Fibroblast of skin of scalp (primary cell): ENCODE data around the gene SH3RF1.

Experiments
- DNase-seq: peaks from one replicate; pipeline ENCODE4 v3.0.0-alpha.2; 2013

Gene SH3RF1

GRCh38 chr4:169160825-169161224 is 109.9 kb downstream of the SH3RF1 start:
- no peak for DNase-seq

- DNase-seq: peak; percentile 91
Observed at GRCh38 chr4:169159624-169160171, 111.1 kb downstream of the SH3RF1 start.

- DNase-seq: no peak
Observed at GRCh38 chr4:169158861-169159260, 111.9 kb downstream of the SH3RF1 start.

- no peak for DNase-seq
Observed at GRCh38 chr4:169158046-169158445, 112.7 kb downstream of the SH3RF1 start.

- no peak for DNase-seq
Observed at GRCh38 chr4:169156392-169156791, 114.4 kb downstream of the SH3RF1 start.

- no peak for DNase-seq
Observed at GRCh38 chr4:169154121-169154520, 116.6 kb downstream of the SH3RF1 start.

GRCh38 chr4:169153481-169154087 is 117.2 kb downstream of the SH3RF1 start:
- no peak for DNase-seq

- DNase-seq: no peak
Observed at GRCh38 chr4:169152899-169153298, 117.9 kb downstream of the SH3RF1 start.

GRCh38 chr4:169152098-169152497 is 118.7 kb downstream of the SH3RF1 start:
- DNase-seq: no peak

- peak; percentile 84 for DNase-seq
Observed at GRCh38 chr4:169151671-169152070, 119.1 kb downstream of the SH3RF1 start.

GRCh38 chr4:169150806-169151205 is 120.0 kb downstream of the SH3RF1 start:
- DNase-seq: no peak

- DNase-seq: no peak
Observed at GRCh38 chr4:169148885-169149284, 121.9 kb downstream of the SH3RF1 start.

- DNase-seq: peak; percentile 70
Observed at GRCh38 chr4:169147191-169147590, 123.6 kb downstream of the SH3RF1 start.

- DNase-seq: no peak
Observed at GRCh38 chr4:169144061-169144600, 126.6 kb downstream of the SH3RF1 start.

- DNase-seq: no peak
Observed at GRCh38 chr4:169143335-169143734, 127.4 kb downstream of the SH3RF1 start.

GRCh38 chr4:169142906-169143305 is 127.8 kb downstream of the SH3RF1 start:
- no peak for DNase-seq

- DNase-seq: peak; percentile 67
Observed at GRCh38 chr4:169142391-169142790, 128.4 kb downstream of the SH3RF1 start.

- DNase-seq: no peak
Observed at GRCh38 chr4:169139021-169139420, 131.7 kb downstream of the SH3RF1 start.

- no peak for DNase-seq
Observed at GRCh38 chr4:169137558-169137920, 133.2 kb downstream of the SH3RF1 start.

GRCh38 chr4:169136796-169137557 is 133.8 kb downstream of the SH3RF1 start:
- no peak for DNase-seq

- no peak for DNase-seq
Observed at GRCh38 chr4:169136330-169136729, 134.4 kb downstream of the SH3RF1 start.

GRCh38 chr4:169135776-169136175 is 135.0 kb downstream of the SH3RF1 start:
- DNase-seq: no peak

GRCh38 chr4:169133932-169134331 is 136.8 kb downstream of the SH3RF1 start:
- DNase-seq: no peak
